Measurements from ENCODE around the gene GRIK3. TPM values are rescaled to one million over a fixed set of nuclear protein-coding genes. Genes with fewer than 3 reads are reported as not detected.

The GRIK3 gene
- total and polyA plus RNA-seq, 2 experiments from 2014 or later: 0.09 TPM; not detected in 1

DNA sequence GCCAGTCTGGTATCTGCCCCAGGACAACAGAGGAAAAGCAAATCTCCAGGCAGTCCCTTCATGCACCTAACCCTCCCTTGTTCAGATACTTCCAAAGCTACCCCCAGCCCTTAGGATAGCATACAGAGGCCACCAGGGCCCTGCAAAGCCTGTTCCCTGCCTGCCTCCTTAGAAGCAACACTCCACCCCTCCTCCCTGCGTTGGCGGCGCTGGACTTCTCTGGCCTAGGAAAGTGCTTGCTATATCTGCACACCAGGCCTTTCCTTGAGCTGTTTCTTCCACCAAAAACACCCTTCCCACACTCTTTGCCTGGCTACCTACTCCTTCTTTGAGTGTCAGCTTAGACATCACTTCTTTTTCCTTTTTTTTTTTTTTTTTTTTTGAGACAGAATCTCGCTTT lies 61.3 kb downstream of the GRIK3 start:
- no peaks in the 10 kb centered on the region for H3K36me3 ChIP-seq
- no peaks in the 10 kb centered on the region for H3K27me3 ChIP-seq
- DNase-seq (ENCODE audit: low read depth in 1 of 2, low spot score in 1 of 2): no peak
- H3K27ac ChIP-seq: no peak overlapping the region
- H3K4me1 ChIP-seq (ENCODE audit: low read depth): no peaks in the 10 kb centered on the region
- no peak overlapping the region for H3K4me3 ChIP-seq
- no peak for TF ChIP-seq CTCF (IDR thresholded peaks at IDR 0.05; ENCODE audit: low read depth, low read length)
- H3K9me3 ChIP-seq (ENCODE audit: low read depth): no peaks in the 10 kb centered on the region

DNA sequence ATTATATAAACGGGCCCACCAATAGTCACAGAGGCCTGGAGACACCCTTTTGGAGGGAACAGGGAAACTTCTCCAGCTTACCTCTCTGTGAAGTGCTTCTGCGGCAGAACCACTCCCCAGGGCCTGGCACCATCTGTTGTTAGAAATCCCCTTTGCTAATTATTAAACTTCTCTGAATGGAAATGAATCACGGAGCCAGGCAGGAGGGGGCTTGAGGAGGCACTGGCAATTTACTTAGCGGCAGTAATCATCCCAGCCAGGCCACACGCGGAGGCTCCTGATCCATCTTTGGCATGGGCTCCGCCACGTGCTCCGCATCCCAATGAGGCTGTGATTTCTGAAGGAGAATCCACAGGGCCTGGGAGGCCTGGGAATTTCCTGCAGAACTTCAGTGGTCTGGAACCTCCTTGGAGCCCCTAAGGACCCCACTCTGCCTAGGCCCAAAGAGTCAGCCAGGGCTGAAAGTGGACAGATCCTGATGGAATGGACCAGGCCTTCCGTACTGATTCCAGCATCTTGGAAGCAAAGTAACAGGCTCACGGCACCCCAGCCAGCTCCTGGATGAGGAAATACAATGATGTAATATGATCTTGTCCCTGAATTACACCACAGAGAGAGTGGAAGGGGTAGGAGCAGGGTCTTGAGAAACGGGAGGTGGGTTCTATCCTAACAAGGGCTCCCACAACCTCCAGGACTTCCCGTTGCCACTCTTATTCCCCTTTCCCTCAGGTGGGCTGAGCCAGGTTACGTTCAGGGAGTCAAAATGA lies 62.3 kb downstream of the GRIK3 start:
- DNase-seq (ENCODE audit: low read depth in 1 of 2, low spot score in 1 of 2): no peak
- Histone ChIP-seq H3K36me3 (no peaks in the 10 kb centered on the region), H3K4me1 (ENCODE audit: low read depth) (no peaks in the 10 kb centered on the region), H3K4me3 (no peak overlapping the region), H3K27me3 (no peaks in the 10 kb centered on the region), H3K27ac (no peak overlapping the region), H3K9me3 (ENCODE audit: low read depth) (no peaks in the 10 kb centered on the region)
- no peak for TF ChIP-seq CTCF (IDR thresholded peaks at IDR 0.05; ENCODE audit: low read depth, low read length)

DNA sequence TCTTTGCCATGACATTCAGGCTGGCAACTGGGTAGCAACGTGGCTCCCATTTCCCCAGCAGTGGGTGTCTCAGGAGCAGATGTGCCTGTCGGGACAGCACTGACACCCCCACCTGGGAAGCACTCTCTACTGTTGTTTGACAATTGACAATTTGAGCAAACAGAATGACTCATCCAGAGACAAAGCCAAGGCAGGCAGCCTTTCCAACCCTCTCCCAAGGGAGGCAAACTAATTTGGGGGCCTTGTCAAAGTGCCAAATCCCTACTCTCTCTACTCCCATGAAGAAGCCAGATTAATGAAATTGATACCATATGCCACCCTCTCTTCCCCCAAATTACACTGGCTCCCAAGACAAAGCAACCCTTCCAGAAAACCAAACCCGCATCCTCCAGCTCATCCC lies 65.6 kb downstream of the GRIK3 start:
- Histone ChIP-seq H3K9me3 (ENCODE audit: low read depth) (no peaks in the 10 kb centered on the region), H3K36me3 (no peaks in the 10 kb centered on the region), H3K27ac (no peak overlapping the region), H3K4me3 (no peak overlapping the region), H3K27me3 (no peaks in the 10 kb centered on the region), H3K4me1 (ENCODE audit: low read depth) (no peaks in the 10 kb centered on the region)
- no peak for TF ChIP-seq CTCF (IDR thresholded peaks at IDR 0.05; ENCODE audit: low read depth, low read length)
- DNase-seq (ENCODE audit: low read depth in 1 of 2, low spot score in 1 of 2): no peak

GRCh38 chr1:36966242-36966641 lies 68.1 kb downstream of the GRIK3 start:
- Histone ChIP-seq H3K36me3 (no peaks in the 10 kb centered on the region), H3K27me3 (no peaks in the 10 kb centered on the region), H3K4me1 (ENCODE audit: low read depth) (no peaks in the 10 kb centered on the region), H3K9me3 (ENCODE audit: low read depth) (no peaks in the 10 kb centered on the region), H3K27ac (no peak overlapping the region), H3K4me3 (no peak overlapping the region)
- no peak for TF ChIP-seq CTCF (IDR thresholded peaks at IDR 0.05; ENCODE audit: low read depth, low read length)
- peak; percentile 9 to 68 for DNase-seq (ENCODE audit: low read depth in 1 of 2, low spot score in 1 of 2)

DNA sequence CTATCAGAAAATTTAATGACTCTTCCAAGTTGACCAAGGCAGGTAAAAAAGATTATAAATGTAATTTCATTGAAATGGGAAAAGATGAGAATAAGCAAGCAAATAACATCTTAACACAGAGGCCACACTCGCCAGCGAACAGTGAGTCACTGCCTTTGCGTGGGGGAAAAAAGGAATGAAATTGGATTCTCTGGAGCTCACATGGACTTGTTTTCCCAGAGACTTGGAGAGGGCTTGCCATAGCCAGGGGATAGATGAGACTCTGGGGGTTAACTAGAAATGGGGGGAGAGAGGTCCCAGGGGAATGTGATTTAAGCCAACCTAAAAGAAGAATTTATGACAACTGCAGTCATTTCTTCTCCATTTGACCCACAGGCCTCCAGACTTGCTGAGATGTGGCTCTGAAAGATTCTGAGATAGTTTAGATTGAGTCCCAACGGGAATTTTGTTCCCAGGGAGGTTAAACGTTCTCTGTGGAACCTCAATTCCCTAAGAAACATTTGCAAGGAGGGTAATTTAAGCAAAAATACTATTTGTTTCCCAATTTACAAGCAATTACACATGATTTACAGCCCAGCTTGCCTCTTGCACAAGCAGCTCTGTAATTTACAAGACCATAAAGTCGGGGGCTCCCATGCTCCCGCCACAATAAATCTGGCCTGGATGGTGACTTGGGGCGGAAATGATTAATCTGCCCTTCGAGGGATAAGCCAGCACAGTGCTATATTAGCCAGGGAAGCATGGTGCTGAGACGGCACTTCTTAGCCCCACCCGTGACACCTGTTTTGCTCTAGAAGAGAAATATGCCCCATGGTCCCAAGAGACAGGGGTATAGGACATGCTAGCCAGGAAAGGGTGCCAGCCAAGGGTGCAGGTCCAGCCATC lies 68.8 kb downstream of the GRIK3 start:
- no peak for DNase-seq (ENCODE audit: low read depth in 1 of 2, low spot score in 1 of 2)
- no peaks in the 10 kb centered on the region for H3K4me1 ChIP-seq (ENCODE audit: low read depth)
- no peaks in the 10 kb centered on the region for H3K9me3 ChIP-seq (ENCODE audit: low read depth)
- no peak overlapping the region for H3K4me3 ChIP-seq
- no peak for TF ChIP-seq CTCF (IDR thresholded peaks at IDR 0.05; ENCODE audit: low read depth, low read length)
- no peaks in the 10 kb centered on the region for H3K27me3 ChIP-seq
- no peak overlapping the region for H3K27ac ChIP-seq
- H3K36me3 ChIP-seq: no peaks in the 10 kb centered on the region
